Measurements from ENCODE around the gene ZMIZ2.
"Not testable (repeated sequence)": the region's sequence is repeated elsewhere in the genome, so short reads cannot be mapped to it uniquely, and the experiment has no call there.

Gene ZMIZ2

DNA sequence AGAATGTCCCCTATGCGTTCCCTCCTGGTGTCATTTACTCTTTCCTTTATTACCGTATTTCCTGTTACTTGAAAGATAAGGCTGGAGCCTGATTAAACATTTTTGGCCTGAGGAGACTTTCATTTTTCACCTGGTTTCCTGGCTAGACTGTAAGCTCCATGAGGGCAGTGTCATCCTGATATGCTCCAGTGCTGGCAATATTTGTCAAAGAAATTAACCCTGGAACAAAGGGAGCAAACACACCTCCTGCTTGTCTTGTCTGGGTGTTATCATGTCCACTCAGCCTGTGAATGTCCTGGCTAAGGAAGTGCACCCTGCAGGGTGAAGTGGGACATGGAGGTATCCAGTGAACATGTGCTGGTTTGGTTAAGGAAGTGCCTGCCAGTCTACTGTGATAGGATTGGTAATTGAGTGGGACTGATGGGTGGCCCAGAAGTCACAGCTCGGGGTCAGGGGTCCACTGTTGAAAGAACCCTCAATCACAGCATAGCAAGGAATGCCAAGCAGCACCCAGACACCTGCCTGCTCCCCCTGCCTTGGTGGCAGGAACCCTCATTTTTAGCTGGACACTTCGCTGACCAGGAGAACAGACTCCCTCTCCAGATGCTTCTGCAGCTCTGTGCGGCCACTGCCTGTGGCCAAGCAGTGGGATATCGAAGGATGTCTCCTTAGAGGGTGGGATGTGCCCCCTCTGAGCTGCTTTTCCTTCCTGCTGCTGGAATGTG is 26.9 kb downstream of the ZMIZ2 start:
- DNase-seq (ENCODE audit: low read depth): no peak

- DNase-seq (ENCODE audit: low read depth): no peak
Measured at GRCh38 chr7:44776211-44776610, 27.6 kb downstream of the ZMIZ2 start.

DNA sequence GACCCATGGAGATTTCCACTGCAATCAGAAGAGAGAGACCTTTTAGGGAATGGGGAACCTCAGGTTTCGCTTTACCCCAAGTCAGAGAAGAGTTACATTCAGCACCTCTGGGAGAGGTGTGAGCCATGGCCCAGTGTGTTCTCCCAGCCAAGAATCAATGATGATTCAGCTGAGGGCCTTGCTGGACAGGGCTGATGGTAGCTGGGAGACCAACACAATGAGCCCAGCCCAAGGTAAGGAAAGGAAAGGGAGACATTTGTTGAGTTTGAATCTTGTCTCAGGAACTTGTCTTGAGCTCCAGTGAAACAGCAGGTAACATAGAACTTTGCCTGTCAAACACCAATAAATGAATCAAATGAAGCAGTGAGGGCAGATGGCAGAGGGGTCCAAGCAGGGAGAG is 33.8 kb downstream of the ZMIZ2 start:
- no peak for DNase-seq (ENCODE audit: low read depth)

GRCh38 chr7:44783407-44783806 is 34.8 kb downstream of the ZMIZ2 start:
- DNase-seq (ENCODE audit: low read depth): no peak

DNA sequence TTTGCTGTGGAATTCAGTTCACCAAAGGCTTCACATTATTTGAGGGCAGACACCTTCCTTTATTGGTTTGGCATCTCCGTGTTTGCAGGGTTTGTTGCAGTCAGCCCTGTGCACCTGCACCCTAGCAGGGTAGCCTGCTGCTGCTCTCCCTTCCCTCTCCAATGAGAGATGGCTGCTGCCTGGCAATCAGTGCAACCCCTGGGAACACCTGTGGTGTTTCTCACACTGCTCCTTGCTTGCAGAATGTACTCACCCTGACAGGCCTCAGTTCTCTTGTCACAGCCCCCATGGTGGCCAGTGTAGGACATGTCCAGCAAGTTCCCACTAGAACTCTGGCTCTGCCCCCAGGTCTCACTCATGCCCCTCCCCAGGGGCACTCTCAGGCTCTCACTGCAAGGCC is 35.7 kb downstream of the ZMIZ2 start:
- no peak for DNase-seq (ENCODE audit: low read depth)

GRCh38 chr7:44785218-44785617 is 36.6 kb downstream of the ZMIZ2 start:
- DNase-seq (ENCODE audit: low read depth): not testable (repeated sequence)

- DNase-seq (ENCODE audit: low read depth): no peak
Measured at GRCh38 chr7:44787041-44787440, 38.4 kb downstream of the ZMIZ2 start.

GRCh38 chr7:44787762-44788161 is 39.1 kb downstream of the ZMIZ2 start:
- no peak for DNase-seq (ENCODE audit: low read depth)

GRCh38 chr7:44789990-44790389 is 41.3 kb downstream of the ZMIZ2 start:
- DNase-seq (ENCODE audit: low read depth): no peak

DNA sequence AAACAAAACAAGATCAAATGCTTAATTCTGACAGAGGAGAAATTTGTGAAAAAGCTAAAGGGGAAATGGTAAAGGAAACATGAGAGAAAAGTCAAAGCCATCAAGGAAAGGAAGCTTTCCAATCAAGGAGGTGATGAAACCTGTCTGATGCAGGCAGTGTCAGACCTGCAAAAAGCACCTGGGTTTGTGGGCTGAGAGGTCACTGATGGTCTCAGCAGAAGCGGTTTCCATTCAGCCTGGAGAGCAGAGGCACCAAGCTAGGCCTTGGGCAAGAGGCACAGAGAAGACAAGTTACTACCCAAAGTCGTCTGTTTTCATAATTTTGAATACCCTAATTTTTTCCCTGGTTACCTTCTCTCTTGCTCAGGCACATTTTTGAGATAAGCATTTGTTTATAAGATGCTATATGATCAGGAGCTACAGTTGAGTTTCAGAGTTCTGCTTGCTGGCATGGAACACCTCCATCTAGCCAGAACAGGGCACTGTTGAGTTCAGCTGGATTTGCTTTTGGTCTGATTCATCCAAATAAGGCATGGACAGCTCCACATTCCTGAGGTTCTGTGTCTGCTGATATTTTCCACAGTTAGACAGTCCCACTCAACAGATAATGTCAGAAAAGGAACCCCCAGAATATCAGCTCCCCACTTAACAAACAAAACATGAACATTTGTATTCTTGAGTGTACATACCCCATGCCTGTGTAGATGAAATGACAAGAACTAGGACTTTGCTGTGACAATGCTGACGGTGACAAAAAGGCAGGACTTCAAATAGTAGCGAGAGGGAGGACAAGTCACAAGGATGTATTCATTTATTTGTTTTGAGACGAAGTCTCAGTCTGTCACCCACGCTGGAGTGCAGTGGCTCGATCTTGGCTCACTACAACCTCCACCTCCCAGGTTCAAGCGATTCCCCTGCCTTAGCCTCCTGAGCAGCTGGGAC is 42.9 kb downstream of the ZMIZ2 start:
- no peak for DNase-seq (ENCODE audit: low read depth)

DNA sequence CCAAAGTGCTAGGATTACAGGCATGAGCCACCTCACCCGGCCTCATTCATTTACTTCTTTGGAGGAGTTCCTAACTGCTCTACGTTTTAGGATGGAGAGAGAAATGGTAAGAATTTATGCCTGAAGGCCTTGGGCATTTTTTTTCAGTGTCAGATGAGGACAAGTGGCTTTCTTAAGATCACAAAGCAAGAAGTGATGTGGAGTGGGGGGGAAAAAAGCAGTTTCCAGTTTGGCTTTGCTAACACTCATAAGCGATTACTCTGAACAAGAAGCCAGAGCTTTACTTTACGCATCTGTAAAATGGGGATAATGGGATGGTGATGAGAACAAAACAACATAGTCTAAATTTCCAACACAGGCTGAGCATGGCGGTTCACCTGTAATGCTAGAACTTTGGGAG is 45.3 kb downstream of the ZMIZ2 start:
- no peak for DNase-seq (ENCODE audit: low read depth)

DNA sequence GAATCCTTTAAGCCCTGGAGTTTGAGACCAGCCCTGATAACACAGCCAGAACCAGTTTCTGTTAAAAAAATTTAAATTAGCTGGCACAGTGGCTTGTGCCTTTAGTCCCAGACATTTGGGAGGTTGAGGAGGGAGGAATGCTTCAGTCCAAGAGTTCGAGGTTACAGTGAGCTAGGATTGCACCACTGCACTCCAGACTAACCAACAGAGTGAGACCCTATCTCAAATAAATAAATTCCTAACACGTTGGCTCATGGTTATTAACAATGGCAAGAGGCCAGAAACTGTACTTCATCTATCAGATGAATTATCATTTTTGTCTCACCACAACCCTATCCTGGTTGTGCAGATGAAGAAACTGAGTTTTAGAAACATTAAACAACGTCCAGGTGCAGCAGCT is 45.7 kb downstream of the ZMIZ2 start:
- no peak for DNase-seq (ENCODE audit: low read depth)

DNA sequence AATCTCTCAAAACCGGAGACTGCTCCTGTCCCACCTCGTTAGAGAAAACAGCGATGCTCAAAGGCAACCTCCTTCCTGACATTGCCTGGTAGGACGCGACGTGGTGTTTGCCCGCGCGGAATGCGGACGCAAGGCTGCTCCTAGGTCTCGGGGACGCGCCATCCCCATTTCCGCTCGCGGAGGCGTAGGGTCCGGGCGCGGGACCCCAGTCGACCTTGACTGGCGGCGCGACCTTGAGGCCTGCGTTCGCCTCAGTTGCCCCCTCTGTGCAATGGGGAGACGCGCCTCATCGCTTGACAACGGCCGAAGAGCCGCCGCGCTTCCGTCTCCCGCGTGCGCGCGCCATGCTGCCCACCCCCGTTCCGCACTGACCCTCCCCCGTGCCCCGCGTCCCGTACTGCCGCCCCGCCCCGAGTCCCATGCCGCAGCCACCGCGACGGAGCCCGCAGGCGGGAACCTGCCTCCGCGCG is 47.4 kb downstream of the ZMIZ2 start:
- DNase-seq (ENCODE audit: low read depth): no peak

DNA sequence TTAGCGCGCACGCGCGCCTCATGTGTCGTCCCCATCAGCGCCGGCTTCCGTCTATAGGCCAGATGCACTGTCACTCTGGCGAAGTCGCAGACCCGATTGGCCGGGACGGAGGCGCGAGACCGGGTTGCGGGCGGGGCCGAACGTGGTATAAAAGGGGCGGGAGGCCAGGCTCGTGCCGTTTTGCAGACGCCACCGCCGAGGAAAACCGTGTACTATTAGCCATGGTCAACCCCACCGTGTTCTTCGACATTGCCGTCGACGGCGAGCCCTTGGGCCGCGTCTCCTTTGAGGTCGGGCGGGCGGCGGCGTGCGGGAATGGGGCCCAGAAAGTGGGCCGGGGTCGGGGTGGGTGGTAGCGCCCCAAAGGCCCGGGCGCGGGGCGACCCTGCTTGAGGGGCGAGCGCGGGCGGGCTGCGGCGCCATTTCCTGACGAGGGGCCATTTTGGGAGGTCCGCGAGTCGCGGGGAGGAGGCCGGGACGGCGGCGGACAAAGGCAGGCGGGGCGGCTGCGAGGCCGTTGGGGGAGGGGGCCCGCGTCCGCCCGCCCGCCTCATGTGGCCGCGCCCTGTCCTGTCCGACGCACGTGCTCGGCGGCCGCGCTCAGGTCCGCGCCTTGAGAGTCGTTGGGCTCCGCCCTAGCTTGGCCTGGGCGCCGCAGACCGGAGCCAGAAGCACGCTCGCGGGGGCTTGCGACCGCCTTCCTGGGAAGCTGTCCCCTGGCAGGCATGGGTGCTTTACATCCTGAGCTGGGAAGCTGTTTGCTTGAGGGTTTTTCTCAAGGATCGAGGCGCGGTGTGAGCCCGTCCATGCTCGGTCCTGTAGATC is 48.1 kb downstream of the ZMIZ2 start, which contains the start of gene PPIA:
TSS of gene PPIA (plus strand) at position 178 of the 825 bp plus-strand sequence. CDS start at position 222, 44 bp downstream.
- peak; percentile 98 for DNase-seq (ENCODE audit: low read depth)

DNA sequence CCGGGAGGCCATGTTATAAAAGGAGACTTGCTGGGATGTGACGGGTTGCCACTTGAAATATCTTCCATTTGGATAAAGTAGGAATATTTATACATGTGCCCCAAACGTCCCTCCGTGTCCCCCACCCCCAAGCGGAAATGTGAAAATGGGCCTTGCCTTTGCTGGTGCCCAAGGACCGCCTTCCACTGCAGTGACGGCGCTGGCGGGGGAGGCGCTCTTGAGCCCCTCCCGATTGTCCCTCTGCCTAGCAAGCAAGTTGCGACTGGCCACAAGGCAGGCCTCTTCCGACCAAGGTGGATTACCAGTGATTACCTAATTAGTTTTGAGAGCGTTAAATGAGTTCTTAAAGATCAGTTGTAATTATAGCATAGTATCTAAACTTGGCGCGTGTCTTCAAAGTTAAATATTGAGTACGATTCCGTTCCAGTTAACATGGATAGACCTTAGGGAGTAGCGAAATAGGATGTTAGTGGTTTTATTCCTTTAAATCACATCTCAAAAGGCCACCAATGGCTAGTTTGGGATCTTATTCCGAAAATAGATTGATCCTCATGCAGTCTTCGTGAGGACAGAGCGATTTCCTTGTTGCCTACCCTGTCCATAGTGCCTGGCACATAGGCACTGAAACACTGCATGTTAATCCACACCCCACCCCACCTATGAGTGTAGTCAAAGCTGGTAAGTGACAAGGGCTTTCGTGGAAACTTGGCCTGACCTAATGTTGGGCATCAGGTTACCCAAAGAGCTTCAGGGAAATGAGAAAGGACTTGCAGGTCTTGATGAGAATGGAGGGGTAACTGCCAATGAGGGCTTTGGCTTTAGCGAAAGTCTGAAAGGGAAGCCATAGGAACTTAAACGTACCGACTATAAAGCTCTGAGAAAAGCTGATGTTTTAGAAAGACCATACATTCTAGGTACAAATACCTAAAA is 48.9 kb downstream of the ZMIZ2 start:
- DNase-seq (ENCODE audit: low read depth): peak; percentile 79

- DNase-seq (ENCODE audit: low read depth): no peak
Measured at GRCh38 chr7:44798649-44799305, 50.1 kb downstream of the ZMIZ2 start.

DNA sequence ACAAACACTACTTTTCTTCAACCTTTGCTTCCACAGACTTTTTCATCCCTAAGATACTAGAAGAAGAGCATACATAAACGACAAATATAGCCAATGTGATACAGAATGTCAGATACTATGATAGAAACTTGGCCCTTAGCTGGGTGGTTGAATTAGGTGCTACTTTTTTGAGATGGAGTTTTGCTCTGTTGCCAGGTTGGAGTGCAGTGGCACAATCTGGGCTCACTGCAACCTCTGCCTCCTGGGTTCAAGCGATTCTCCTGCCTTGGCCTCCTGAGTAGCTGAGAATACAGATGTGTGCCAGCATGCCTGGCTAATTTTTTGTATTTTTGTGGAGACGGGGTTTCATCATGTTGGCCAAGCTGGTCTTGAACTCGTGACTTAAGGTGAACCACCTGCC is 51.3 kb downstream of the ZMIZ2 start:
- DNase-seq (ENCODE audit: low read depth): no peak

- no peak for DNase-seq (ENCODE audit: low read depth)
Measured at GRCh38 chr7:44801890-44802289, 53.2 kb downstream of the ZMIZ2 start.

DNA sequence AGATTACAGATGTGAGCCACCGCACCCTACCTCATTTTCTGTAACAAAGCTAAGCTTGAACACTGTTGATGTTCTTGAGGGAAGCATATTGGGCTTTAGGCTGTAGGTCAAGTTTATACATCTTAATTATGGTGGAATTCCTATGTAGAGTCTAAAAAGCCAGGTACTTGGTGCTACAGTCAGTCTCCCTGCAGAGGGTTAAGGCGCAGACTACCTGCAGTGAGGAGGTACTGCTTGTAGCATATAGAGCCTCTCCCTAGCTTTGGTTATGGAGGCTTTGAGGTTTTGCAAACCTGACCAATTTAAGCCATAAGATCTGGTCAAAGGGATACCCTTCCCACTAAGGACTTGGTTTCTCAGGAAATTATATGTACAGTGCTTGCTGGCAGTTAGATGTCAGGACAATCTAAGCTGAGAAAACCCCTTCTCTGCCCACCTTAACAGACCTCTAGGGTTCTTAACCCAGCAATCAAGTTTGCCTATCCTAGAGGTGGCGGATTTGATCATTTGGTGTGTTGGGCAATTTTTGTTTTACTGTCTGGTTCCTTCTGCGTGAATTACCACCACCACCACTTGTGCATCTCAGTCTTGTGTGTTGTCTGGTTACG is 53.9 kb downstream of the ZMIZ2 start:
- no peak for DNase-seq (ENCODE audit: low read depth)
